Hippocampal formation (tissue), 2 donors: ENCODE results near the gene C15orf39.

ENCODE experiments used
- DNase-seq, 2 donors: peaks; one replicate each; lab custom pipeline; 2025; lab: John Stamatoyannopoulos, UW

C15orf39 gene

GRCh38 chr15:75197062-75197630 is 4.5 kb upstream of the C15orf39 start:
- no peak for DNase-seq

GRCh38 chr15:75198560-75199356 is 2.9 kb upstream of the C15orf39 start:
- no peak for DNase-seq

GRCh38 chr15:75199357-75199940 is 2.2 kb upstream of the C15orf39 start:
- DNase-seq, result no peak

GRCh38 chr15:75200391-75200764 is 1.3 kb upstream of the C15orf39 start:
- no peak for DNase-seq

GRCh38 chr15:75200765-75201615 is 692 bp upstream of the C15orf39 start:
- no peak for DNase-seq

GRCh38 chr15:75202251-75203016 is 752 bp downstream of the C15orf39 start:
- no peak for DNase-seq

GRCh38 chr15:75203017-75203907 is 1.6 kb downstream of the C15orf39 start:
- DNase-seq, result no peak

- DNase-seq, result no peak
Measured at GRCh38 chr15:75203908-75204263, 2.2 kb downstream of the C15orf39 start.

- DNase-seq, result peak; percentile 79 to 81
Measured at GRCh38 chr15:75204340-75205063, 2.8 kb downstream of the C15orf39 start.

- DNase-seq, result no peak
Measured at GRCh38 chr15:75205064-75205395, 3.3 kb downstream of the C15orf39 start.

- DNase-seq, result no peak
Measured at GRCh38 chr15:75206006-75206405, 4.3 kb downstream of the C15orf39 start.

- DNase-seq, result no peak
Measured at GRCh38 chr15:75206803-75207617, 5.3 kb downstream of the C15orf39 start.

- no peak for DNase-seq
Measured at GRCh38 chr15:75207618-75208500, 6.2 kb downstream of the C15orf39 start.

- DNase-seq, result no peak
Measured at GRCh38 chr15:75208501-75209288, 7.0 kb downstream of the C15orf39 start.

- DNase-seq, result no peak
Measured at GRCh38 chr15:75209289-75209676, 7.6 kb downstream of the C15orf39 start.

GRCh38 chr15:75210811-75211230 is 9.1 kb downstream of the C15orf39 start:
- no peak for DNase-seq

- no peak for DNase-seq
Measured at GRCh38 chr15:75211436-75212199, 9.9 kb downstream of the C15orf39 start.
